Measurements from ENCODE around the gene MYO18B.

DNA sequence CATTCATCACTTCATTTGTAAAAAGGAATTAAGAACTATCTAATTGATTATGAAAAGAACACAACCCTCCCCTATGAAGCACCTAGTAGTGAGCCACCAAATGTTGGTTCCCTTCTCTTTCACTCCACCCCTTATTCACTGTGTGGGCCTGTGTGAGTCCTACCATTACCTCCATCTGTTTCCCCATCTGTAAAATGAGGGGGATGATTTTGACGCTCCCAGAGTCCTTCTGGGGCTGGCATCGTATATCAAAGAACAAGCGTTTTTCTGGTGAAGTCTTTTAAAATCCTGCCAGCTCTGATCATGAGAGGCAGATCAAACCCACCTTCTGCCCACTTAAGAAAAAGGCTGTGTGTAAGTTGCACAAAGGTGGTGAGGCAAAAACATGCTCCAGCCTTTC lies 330.6 kb downstream of the MYO18B start:
- no peak for TF ChIP-seq EZH2 (IDR thresholded peaks at IDR 0.05; ENCODE audit: low read length, unreplicated experiment)
- TF ChIP-seq, protein P1, sequence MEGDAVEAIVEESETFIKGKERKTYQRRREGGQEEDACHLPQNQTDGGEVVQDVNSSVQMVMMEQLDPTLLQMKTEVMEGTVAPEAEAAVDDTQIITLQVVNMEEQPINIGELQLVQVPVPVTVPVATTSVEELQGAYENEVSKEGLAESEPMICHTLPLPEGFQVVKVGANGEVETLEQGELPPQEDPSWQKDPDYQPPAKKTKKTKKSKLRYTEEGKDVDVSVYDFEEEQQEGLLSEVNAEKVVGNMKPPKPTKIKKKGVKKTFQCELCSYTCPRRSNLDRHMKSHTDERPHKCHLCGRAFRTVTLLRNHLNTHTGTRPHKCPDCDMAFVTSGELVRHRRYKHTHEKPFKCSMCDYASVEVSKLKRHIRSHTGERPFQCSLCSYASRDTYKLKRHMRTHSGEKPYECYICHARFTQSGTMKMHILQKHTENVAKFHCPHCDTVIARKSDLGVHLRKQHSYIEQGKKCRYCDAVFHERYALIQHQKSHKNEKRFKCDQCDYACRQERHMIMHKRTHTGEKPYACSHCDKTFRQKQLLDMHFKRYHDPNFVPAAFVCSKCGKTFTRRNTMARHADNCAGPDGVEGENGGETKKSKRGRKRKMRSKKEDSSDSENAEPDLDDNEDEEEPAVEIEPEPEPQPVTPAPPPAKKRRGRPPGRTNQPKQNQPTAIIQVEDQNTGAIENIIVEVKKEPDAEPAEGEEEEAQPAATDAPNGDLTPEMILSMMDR (conservative IDR thresholded peaks at IDR 0.05; ENCODE audit: low read depth, low read length): no peak

All from PC-3 (cell line).